NCI-H2107 (cell line): Measurements from ENCODE around the gene TSPAN16.

Experiments
- DNase-seq: peaks from one replicate; lab custom pipeline; 2025; lab: John Stamatoyannopoulos, UW

Gene TSPAN16

DNA sequence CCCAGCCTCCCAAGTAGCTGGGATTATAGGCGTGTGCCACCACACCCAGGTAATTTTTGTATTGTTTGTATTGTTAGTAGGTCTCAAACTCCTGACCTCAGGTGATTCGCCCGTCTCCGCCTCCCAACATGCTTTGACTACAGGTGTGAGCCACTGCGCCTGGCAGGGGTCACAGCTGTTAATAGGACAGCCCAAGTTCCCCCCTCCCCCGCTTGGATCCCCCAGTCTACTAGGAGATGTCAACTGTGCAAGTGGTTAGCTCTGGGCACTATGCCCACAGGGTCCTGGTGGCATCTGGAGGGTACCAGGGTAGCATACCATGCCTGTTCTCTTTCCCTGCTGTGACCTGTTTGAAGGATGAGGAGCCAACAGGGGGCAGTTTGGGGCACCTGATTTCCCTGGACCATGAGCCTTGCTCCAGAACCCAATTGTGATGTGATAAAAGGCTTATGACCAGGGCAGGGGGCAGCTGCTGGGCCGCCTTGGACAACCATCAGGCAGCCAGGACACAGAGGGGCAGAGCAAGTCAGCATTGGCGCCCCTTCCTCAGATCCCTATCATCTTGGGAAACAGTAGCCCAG, at the start of gene TSPAN16:
Gene TSPAN16 (plus strand): TSS at position 496 of the 581 bp plus-strand sequence. CDS start 138 bp downstream, outside the sequence.
- no peak for DNase-seq

DNA sequence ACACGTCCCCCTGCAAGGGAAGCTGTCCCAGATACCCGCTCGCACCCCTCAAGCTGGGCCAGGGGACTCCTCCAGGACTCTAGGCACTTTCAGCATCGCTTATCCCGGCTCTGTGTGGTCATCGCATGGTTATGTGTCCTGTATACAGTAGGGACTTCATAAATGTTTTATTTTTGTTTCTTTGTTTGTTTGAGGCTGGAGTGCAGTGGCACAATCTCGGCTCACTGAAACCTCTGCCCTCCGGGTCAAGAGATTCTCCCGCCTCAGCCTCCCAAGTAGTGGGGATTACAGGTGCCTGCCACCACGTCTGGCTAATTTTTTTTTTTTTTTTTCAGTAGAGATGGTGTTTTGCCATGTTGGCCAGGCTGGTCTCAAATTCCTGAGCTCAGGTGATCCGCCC, 49.0 kb upstream of the TSPAN16 start:
- DNase-seq: no peak

GRCh38 chr19:11247391-11247790, 48.6 kb upstream of the TSPAN16 start:
- no peak for DNase-seq

DNA sequence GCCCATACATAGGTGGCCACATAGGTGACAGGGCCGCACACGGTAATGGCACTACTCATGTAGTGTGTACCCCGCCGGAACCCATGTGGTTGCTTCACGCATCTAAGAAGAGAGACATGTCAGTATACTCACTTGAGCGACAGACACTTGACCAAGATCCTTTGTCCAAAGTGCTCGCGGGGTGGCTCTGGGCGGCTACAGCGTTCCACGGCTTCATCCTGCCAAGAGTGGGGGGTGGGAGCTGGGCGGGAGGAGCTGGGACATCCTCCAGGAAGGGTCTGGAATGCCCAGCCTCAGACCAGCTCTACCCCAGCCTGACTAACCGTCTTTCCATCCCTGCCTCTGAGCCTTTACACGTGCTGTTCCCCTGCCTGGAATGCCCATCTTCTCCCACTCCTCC, 48.0 kb upstream of the TSPAN16 start:
- no peak for DNase-seq

DNA sequence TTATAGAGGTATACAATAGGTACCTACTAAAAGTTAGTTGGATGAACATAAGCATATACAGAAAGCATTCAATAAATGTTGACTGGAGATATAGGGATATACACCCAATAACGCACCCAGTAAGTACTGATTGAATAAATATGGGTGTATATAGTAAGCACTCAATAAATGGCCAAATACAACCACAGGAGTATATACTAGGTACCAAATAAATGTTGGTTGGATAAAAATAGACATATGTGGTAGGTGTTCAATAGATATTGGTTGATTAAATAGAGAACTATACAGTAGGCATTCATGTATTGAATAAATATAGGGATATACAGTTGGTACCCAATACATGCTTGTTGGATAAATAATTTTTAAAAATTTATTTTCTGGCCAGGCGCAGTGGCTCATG, 47.1 kb upstream of the TSPAN16 start:
- DNase-seq: no peak

GRCh38 chr19:11251217-11251616, 44.7 kb upstream of the TSPAN16 start:
- DNase-seq: no peak

- DNase-seq: no peak
These were observed 44.2 kb upstream of the TSPAN16 start for GRCh38 chr19:11251650-11252314.

GRCh38 chr19:11252665-11253355, 43.1 kb upstream of the TSPAN16 start:
- DNase-seq: no peak

GRCh38 chr19:11254666-11255065, 41.3 kb upstream of the TSPAN16 start:
- no peak for DNase-seq

- DNase-seq: no peak
These were observed 39.8 kb upstream of the TSPAN16 start for GRCh38 chr19:11256189-11256588.

DNA sequence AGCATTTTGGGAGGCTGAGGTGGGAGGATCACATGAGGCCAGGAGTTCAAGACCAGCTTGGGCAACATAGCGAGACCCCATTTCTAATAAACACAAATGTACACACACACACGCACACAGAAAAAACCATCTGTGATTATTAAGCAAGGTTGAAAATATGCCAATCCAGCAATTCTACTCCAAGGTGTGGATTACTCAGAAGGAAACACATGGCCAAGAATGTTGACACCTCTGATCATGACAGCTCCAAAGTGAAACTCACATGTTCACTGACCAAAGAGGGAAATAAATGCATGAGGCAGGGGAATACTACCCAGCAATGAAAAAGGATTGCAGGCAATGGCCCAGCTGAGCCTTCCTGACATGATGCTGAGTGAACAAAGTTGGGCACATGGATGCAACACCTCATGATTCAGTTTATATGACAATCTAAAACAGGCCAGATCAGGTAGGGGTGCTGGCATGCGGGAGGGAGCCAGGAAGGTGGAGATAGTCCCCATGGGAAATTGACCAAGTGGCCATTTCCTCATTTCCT, 38.0 kb upstream of the TSPAN16 start:
- no peak for DNase-seq

GRCh38 chr19:11260996-11261395, 35.0 kb upstream of the TSPAN16 start:
- no peak for DNase-seq

DNA sequence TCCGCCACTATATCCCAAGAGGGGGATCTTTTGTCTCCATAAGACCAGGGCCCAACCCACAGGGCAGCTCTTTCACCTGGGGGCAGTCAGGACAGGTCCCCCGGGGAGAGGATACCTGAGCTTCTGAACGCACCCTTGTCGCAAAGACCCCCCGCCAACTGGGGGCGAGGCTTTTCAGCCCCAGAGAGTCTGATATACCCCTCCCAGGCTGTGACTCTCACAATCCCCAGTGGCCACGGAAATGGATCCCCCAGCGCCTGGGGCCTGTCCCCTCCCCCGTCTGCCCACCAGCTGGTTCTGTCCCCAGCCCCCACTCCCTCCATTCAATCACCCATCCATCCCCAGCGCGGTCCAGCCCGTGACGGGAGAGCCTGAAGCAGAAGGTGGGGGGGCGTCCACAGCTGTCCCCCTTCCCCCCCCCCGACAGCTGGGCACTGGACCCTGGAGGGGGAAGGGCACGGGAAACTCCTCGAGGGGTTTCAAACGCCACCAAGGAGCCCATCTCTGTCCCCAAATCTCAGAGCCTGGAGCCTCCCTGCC, 34.5 kb upstream of the TSPAN16 start:
- no peak for DNase-seq

- no peak for DNase-seq
These were observed 33.8 kb upstream of the TSPAN16 start, which contains the start of gene DOCK6 for GRCh38 chr19:11261971-11262839. TSS of gene DOCK6 (minus strand) at chr19:11262524. CDS start at chr19:11262440, 84 bp downstream.

- DNase-seq: no peak
These were observed 32.2 kb upstream of the TSPAN16 start for GRCh38 chr19:11263726-11264125.

DNA sequence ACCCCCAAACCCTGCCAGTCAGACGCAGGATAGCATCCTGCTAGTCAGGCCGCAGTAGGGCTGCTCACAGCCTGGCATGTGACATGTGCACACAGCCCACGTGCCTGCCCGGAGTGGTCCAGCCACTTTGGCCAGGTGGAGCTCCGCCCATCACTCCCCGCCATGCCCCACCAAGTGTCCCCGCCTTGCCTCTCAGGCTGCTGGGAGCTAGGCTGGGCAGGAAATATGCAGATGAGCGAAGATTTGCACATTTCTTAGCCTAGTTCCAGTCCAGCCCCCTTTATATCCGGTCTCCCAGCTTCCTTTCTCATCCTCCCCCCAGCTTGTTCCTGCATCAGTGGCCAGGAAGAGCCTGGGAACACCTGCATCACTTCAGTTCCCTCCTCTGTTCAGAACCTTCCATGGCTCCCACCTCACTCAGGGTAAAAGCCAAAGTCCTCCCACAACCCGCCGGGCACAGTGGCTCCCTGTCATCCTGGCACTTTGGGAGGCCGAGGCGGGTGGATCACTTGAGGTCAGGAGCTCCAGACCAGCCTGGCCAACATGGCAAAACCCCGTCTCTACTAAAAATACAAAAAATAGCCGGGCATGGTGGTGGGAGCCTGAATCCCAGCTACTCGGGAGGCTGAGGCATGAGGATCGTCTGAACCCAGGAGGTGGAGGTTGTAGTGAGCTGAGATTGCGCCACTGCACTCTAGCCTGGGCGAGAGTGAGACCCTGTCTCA, 31.3 kb upstream of the TSPAN16 start:
- no peak for DNase-seq

GRCh38 chr19:11265177-11265784, 30.7 kb upstream of the TSPAN16 start:
- DNase-seq: no peak

GRCh38 chr19:11265785-11266236, 30.1 kb upstream of the TSPAN16 start:
- DNase-seq: no peak

GRCh38 chr19:11267316-11268085, 28.5 kb upstream of the TSPAN16 start:
- no peak for DNase-seq

DNA sequence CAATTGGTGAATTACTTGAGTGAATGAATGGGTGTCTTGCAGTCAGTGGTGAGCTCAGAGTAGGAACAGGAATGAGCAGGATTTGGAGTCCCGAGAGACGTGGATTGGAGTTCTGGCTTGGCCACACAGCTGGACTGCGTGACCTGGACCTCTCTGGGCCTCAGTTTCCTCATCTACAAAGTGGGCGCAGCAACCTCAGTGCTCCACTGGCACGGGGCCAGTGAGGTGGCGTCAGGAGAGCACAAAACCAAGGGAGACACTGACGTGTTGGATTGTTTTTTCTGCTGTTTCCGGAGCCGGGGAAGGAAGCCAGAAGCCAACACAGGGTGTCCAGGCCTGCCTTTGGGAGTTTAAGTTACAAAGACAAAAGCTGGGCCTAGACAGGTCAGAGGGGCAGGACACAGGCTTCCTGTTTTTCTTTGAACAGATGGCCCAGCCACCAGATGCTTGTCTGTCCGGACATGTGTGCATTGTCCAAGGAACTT, 27.1 kb upstream of the TSPAN16 start:
- no peak for DNase-seq
